ENCODE data around the gene PSMC3.
A peak's percentile ranks its signal among the peaks of the same experiment; 100 is the strongest.

The PSMC3 gene

DNA sequence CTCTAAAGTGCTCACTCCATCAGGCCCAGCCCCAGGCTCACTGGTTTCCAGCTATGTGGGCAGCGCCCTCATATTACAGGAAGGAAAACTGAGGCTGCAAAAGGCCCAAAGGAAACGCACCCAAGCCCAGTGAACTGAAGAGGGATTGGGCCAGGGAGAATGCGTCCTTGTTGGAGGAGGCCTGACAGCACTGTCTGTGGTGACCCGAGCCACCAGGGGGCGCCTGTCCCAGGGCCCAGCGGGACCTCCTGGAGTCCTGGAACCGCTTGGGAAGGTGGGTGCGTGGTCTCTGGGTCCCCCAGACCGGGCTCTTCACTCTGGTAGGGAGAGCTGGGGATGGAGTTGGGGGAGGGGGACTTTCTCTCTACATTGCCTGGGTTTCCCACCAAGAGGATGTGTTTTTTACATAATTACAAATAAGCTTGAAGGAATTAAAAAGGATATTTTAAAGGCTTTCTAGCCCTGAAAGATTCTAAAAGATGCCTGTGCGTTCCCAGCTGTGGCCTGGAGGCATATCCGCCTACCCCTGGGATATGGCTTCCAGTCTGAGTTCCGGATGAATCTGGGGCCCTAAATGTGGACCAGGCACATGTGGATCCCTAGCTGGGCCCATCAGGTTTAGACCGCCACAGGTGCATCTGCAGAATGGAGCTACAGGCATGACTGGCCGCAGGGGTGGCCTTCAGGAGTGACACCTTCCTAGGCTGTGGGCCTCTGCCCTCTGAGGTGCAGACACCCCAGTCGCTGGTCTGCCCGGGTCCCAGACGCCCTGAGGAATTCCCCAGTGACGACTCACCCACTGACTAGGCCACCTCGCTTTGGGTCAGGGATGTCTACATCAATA is 52.1 kb downstream of the PSMC3 start:
- TF ChIP-seq, protein P1, sequence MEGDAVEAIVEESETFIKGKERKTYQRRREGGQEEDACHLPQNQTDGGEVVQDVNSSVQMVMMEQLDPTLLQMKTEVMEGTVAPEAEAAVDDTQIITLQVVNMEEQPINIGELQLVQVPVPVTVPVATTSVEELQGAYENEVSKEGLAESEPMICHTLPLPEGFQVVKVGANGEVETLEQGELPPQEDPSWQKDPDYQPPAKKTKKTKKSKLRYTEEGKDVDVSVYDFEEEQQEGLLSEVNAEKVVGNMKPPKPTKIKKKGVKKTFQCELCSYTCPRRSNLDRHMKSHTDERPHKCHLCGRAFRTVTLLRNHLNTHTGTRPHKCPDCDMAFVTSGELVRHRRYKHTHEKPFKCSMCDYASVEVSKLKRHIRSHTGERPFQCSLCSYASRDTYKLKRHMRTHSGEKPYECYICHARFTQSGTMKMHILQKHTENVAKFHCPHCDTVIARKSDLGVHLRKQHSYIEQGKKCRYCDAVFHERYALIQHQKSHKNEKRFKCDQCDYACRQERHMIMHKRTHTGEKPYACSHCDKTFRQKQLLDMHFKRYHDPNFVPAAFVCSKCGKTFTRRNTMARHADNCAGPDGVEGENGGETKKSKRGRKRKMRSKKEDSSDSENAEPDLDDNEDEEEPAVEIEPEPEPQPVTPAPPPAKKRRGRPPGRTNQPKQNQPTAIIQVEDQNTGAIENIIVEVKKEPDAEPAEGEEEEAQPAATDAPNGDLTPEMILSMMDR (conservative IDR thresholded peaks at IDR 0.05): peak; percentile 96
- no peak for TF ChIP-seq ZFX (IDR thresholded peaks at IDR 0.05)
- H3K27ac ChIP-seq: no peak overlapping the region

DNA sequence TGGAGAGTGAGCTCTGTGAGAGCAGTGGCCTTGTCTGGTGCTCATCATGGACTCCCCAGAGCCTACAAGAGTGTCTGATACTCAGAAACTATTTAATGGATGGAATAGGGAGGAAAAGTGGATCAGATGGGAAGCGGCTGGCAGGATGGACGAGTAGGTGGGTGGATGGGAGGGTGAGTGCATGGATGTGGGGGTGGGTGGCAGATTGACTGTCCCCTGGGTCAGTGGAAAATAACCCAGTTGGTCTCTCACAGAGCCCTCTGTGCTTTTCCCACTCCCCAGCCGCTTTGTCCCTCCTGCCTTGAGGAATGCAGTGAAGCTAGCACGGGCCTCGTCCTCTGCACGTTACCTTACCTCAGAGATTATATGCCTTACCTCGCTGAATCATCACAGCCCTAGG is 53.8 kb downstream of the PSMC3 start:
- TF ChIP-seq, protein P1 (conservative IDR thresholded peaks at IDR 0.05): no peak
- no peak for TF ChIP-seq ZFX (IDR thresholded peaks at IDR 0.05)
- H3K27ac ChIP-seq: no peak overlapping the region

DNA sequence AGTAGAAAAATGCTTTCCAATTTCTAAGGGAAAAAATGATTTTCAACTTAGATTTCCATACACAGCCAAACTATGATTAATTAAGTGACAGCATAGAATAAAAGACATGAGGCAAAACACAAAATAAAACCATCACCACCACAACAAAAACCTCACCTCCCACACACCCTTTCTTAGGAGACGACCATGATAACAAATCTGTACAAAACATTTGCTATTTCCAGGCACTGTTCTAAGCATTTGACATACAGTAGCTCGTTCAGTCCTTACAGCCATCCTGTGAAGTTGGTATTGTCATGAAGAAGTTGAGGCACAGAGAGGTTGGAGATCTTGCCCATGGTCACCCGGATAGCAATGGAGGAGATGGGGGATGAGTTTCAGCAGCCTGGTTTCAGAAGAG is 56.6 kb downstream of the PSMC3 start:
- H3K27ac ChIP-seq: no peak overlapping the region
- TF ChIP-seq, protein P1 (conservative IDR thresholded peaks at IDR 0.05): no peak
- no peak for TF ChIP-seq ZFX (IDR thresholded peaks at IDR 0.05)

All from C4-2B (cell line).